WTC11 (cell line): Measurements from ENCODE around the gene MAPT.

Experiments
- CREB1 ChIP-seq: sonication (generic); formaldehyde crosslinking; IDR thresholded peaks from 2 replicates; pipeline ENCODE4 v1.8.0; 2023; ENCODE audit warnings: mild to moderate bottlenecking, missing genetic modification reagents
- CTCF ChIP-seq: fragments of 200-600 bp; IDR thresholded peaks from 2 replicates; pipeline ENCODE4 v1.8.0; 2022; ENCODE audit warnings: antibody characterized with exemption
- E2F1 ChIP-seq: sonication (generic); formaldehyde crosslinking; IDR thresholded peaks from 2 replicates; pipeline ENCODE4 v1.8.0; 2022; ENCODE audit warnings: mild to moderate bottlenecking, missing genetic modification reagents
- FOXJ3 ChIP-seq: sonication (generic); formaldehyde crosslinking; IDR thresholded peaks from 2 replicates; pipeline ENCODE4 v1.9.0; 2021; ENCODE audit warnings: missing genetic modification reagents, mild to moderate bottlenecking, borderline replicate concordance
- HMGXB4 ChIP-seq: sonication (generic); formaldehyde crosslinking; IDR thresholded peaks from 2 replicates; pipeline ENCODE4 v1.8.1; 2023; ENCODE audit warnings: mild to moderate bottlenecking, moderate library complexity, missing genetic modification reagents
- KAT7 ChIP-seq: sonication (generic); formaldehyde crosslinking; IDR thresholded peaks from 2 replicates; pipeline ENCODE4 v1.8.1; 2023; ENCODE audit warnings: missing genetic modification reagents, mild to moderate bottlenecking, borderline replicate concordance
- TP53 ChIP-seq: sonication (generic); formaldehyde crosslinking; IDR thresholded peaks from 2 replicates; pipeline ENCODE4 v1.8.1; 2023; ENCODE audit warnings: mild to moderate bottlenecking, missing genetic modification reagents
- ZBTB21 ChIP-seq: sonication (generic); formaldehyde crosslinking; IDR thresholded peaks from 2 replicates; pipeline ENCODE4 v1.8.1; 2023; ENCODE audit warnings: mild to moderate bottlenecking, missing genetic modification reagents, borderline replicate concordance

GRCh38 chr17:45973946-45974859 lies 79.8 kb downstream of the MAPT start:
- TF ChIP-seq CTCF (no peak), FOXJ3 (CRISPR knock-in tag) (no peak), E2F1 (CRISPR knock-in tag) (no peak), ZBTB21 (CRISPR knock-in tag) (no peak), TP53 (CRISPR knock-in tag) (no peak), KAT7 (CRISPR knock-in tag) (no peak), CREB1 (CRISPR knock-in tag) (no peak), HMGXB4 (CRISPR knock-in tag) (no peak)
